NCI-H146 treated with DMSO at 0.1 percent for 48 hours (cell line): ENCODE measurements around the gene RIMS3.

Source experiments
- DNase-seq: peaks from one replicate; lab custom pipeline; 2025; ENCODE audit not compliant: unreplicated experiment; lab: John Stamatoyannopoulos, UW

Gene RIMS3

DNA sequence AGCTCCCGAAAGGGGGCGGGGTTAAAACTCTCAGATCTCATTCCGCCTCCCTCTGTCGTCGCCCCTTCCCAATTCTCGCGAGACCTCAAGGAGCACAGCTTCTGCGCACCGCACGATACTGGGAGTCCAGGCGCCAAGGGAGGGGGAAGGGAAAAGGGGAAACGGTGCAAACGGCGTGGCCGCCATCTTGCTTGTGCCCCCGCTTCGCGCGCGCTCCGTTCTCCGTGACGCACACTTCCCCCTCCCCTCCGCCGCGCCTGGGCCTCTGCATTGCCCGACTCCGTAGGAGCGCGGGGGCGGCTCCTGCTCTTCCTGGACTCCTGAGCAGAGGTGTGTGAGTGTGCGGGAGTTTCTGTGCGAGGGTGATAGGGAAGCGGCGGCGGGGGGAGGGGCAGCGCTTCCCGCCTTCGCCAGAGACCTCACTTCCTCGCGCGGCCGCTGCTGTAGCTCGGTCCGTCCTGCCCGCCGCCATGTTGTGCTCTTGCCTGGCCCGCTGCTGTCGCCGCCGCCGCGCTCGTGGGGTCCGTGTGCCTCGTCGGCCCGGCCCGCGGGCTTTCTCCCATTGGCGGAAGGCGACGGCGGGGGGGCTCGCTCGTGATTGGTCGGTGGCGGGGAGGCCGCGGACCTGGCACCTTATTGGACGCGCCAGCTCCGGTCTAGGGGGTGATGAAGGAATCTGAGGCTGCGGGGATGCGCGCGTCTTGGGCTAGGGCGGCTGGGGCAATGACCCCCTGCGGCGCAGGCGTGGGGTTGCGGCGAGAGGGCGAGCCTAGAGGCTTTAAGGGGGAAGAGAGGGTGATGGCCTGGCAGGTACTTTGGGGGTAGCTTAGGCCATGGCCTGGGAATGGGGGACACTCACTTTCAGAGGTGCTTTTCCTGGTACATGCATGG lies 26.3 kb upstream of the RIMS3 start, which contains the start of gene NFYC:
Gene NFYC (plus strand): TSS at position 167 of the 891 bp plus-strand sequence. CDS start 47,140 bp downstream, outside the sequence.
- peak; percentile 82 for DNase-seq

DNA sequence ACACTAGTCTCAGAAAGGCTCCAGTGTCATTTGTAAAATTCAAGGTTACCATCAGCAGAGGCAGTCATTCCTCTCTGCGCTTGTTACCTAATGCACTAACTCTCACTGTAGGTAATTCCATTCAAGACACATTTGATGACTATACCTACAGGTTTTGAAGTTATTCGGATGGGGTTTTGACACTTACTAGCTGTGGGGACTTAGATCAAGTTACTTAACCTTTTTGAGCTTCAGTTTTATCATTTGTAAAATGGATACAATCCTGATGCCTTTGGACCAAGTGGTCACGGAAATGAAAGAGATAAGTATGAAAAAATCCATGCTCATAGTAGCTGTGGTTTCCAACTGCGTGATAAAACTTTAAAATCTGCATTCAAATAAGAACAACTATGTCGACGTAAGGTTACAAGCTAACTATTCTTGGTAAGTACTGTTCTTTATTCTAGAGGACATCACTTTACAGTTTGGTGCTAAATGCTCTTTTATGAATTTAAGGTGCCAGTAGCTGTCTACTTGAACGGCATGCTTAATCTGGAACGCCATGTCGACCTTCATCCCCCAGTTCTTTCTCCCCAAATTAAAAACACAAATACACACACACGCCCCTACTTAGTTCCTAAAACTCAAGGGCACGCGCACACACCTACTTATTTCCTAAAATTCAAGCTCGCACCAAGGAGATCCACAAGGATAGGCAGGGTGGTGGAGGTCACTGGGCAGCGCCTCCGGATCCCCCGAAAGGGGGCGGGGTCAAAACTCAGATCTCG lies 25.5 kb upstream of the RIMS3 start:
- DNase-seq: no peak

DNA sequence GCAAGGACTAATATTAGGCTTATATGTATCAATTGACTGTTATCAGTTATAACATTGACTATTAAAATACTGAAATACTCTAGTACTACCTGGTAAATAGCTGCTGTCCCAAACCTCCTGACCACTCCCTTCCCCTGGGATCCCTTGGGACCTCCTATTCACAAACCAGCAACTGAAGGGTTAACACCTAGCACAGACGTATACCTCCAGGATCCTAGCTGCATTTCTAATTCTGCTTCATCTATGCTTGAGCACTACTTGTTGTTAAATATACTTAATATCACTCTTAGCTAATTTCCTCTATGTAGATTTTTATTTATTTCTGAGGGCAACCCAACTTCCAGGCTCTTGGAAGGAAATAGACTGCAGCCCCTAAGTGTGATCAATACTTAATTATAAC lies 24.3 kb upstream of the RIMS3 start:
- DNase-seq: no peak

DNA sequence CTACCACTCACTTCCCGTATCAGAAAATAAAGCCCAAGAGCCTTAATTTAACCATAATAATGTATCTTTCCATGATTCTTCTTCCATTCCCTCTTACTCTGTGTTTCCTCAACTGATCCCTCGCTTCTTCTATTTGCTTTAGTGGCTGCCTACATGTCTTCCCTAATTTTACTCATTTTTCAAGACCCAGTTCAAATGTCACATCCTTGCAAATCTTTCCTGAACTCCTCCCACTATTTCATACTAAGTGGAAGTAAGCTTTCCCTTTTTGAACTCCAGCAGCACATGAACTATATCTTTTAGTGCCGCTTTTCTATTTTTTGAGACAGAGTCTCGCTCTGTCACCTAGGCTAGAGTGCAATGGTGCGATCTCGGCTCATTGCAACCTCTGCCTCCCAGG lies 22.2 kb upstream of the RIMS3 start:
- DNase-seq: no peak

DNA sequence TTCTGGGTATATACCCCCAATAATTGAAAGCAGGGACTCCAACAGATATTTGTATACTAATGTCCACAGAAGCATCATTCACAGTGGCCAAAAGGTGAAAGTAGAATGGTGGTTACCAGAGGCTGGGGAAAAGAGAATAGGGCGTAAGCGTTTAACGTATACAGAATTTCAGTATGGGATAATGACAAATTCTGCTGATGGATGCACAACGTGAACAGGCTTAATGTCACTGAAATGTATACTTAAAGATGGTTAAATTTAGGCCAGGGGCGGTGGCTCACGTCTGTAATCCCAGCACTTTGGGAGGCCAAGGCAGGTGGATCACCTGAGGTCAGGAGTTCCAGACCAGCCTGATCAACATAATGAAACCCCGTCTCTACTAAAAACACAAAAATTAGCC lies 21.6 kb upstream of the RIMS3 start:
- DNase-seq: no peak

DNA sequence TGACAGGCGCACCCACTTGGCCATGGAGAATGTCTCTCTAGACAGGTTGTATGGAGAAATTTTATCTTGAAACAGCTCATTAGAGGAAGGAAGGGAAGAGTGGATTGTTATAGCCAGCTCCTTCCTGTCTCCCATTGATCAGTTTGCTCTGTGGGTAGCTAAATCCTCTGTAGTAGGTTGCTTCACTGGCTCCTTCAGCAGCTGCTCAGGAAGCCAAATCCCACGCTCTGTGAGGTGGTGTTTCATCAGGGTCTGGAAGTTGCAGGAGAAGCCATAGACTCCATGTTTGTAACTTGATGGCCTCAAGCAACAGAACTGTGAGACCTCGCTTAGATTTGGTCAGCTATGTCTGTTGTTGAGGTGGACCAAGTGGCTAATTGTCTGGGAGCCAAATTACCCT lies 19.2 kb upstream of the RIMS3 start:
- no peak for DNase-seq

DNA sequence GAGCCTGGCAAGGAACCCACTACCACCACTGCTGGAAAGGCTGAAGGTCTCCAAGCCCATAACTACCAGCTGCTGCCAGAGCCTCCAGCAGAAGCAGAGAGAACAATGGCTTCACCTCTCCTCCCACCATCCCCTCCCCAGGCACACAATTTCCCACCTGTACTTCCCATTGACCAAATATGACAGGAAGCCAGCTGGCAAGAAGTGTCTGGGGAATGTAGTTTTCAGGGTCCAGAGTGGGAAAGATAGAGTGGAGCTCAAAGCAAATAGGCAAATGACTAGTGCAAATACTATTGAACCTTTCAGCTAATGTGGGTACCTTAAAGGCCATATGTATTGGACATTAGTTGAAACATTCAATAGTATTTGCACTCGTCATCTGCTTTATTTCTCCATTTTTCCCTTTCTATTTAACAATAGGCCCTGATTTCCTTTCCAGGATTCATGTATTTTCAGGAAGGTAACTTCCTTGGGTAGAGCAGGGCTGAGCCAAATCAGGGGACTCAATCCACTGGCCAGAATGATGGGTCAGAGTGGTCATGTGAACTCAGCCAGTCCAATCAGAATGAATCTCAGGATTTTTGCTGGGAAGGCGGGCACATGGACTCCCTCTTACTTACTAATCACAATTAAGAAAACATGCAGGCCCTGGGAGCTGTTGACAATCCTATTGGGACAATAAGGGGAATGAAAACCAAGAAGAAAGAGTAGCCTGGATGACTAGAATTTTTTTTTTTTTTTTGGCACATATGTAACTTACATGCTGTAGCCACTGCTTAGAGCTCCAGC lies 13.9 kb upstream of the RIMS3 start:
- DNase-seq: no peak

DNA sequence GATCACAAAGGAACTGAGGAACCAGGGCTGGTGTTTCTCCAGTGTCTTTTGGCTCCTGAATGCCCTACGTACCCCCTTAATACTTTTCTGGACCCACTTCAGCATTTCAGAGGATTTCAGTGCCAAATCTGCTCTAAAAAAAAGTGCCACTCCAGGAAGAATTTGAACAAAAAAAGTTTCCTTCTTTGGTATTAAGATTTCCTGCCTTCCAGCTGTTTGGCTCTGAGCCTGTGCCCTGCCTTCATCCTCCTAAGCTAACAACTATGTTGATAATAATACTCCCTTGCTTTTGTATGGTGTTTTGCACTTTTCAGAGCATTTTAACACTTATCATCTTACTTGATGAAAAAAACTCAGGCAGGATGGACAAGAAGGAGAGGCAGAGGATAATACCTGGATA lies 11.0 kb upstream of the RIMS3 start:
- DNase-seq: no peak

DNA sequence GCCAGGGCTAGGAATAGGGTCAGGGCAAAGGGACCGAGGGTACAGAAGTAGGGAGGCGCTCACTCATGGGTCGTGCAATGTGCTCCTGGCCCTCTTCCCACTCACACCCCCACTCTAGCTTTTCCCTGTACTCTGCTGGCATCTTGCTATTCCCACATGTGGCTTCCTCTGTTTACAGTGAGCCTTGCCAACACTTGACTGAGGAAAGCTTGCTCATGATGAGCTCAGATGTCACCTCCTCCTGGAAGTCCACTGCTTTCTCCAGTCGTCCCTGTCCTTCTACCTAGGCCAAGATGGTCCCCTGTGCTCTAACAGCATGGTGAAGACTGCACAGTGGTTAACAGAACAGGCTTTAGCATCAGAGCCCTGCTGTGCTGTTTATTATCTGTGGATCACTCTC lies 8.0 kb upstream of the RIMS3 start:
- DNase-seq: no peak

DNA sequence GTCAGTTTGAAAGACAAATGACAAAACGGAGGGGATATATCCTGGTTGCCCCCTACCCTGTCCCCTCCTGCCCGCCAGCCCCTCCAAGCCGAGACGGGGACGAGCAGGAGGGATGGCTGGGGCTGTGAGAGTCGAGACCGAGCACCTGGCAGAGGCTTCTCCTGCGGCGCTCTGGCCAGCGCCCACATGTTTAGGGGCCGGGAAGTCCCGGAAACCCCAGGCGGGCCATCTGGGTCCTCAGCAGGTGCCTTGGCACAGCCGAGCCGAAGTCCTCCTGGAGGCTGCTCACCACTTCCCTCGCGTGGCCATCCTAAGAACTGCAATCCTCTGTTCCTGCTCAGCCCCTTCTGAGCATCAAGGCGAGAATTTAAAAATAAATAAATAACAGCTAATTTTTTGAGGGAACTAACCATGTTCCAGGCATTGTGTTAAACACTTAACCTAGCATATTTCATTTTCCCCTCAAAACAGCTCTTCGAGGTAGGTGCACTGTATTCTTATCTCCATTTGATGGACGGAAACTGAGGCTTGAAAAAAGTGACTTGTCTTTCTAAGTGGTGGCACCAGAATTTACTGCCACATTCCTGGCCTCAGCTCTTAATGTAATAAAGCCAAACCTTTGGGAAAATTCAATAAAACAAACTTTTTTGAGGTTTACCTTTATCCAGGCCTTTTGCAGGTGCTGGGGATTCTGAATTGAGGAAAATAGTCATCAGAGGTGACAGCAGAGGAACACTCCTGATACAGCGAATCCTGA lies 3.5 kb upstream of the RIMS3 start:
- DNase-seq: peak; percentile 14

DNA sequence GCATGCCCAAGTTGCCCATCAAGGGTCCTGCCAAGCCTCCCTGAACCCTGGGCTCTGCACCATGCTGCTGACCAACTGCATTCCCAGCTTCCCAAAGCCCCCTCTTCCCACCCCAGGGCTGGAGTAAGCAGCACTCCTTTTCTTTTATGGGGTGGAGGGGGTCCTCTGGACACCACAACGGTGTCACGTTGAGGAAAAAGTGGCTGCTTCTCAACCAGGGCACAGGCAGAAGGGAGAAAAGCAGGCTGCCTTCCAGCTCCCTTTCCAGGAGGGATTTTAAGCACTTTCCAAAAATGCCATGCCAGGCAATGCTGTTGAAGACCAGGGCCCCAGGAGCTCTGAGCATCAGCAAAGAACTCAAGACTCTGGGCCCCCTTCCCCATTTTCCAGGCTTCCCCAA lies 691 bp downstream of the RIMS3 start:
- no peak for DNase-seq

DNA sequence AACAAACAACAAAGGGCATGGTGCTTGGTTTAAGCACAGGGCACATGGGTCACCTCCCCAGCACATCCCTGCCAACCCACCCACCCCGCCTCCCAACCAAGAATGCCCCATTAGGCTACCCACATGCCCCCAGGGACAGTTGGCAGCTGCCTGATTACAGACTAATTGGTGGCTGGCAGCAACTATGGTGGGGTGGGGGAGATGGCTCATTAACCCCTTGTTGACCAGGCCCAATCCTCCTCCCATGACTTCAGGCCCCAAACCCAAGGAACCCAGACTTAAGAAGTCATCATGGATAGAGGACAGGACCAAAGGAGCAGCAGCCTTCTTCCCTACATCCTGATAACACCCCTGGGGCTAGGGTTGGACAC lies 1.3 kb downstream of the RIMS3 start:
- no peak for DNase-seq

DNA sequence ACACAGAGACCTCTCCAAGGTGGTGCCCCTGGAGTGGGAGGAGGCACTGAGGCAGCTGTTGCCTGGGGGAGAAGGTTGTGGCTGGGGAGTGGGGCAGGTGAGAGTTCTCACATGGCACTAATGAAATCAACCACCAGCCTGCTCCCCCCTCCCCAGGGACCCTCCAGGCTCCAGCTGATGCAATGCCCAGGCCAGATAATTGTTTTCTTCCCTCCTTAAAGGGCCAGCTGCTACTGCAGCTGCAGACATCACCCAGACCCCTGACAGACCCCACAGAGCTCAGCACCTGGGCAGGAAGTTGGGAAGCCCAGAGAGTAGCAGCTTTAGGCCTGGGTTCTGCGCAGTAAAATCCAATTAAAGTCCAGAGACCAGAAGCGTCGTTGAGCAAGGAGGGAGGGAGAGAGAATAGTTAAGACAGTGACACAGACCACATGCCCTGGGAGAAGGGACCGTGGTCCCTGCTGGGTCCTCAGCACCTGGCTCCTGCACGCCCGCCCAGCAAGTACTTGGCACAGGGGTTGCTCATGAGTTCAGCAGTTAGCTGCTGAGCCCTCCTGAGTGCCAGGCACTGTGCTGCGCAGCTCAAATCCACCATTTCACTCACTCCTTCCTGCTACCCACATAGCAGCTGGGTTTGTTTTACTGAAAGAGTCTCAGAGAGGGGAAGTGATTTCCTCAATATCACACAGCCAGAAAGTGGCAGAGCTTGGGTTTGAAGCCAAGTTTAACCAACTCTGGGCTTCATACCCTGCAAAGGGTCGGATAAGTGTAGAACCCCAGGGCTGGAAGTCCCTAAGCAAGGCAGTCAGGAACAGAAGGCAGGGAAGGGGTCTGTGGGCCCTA lies 1.9 kb downstream of the RIMS3 start:
- DNase-seq: no peak

DNA sequence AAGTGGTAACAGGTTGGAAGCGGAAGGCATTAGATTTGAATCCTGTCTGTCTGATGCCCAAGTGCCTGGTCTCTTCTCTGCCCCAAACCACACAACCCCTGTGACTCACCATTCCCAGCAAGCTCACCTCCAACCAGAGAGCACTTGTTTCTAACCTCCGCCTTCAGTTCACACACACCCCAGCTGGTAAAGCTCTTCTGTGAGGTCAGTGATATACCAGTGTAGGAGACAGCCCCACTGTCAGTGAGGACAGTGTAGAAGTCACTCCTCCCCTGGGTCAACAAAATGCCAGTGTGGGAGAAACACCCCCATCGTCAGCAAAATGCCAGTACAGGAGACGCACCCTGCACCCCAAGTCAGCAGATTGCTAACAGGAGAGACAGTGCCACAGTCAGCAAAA lies 2.6 kb downstream of the RIMS3 start:
- DNase-seq: no peak

DNA sequence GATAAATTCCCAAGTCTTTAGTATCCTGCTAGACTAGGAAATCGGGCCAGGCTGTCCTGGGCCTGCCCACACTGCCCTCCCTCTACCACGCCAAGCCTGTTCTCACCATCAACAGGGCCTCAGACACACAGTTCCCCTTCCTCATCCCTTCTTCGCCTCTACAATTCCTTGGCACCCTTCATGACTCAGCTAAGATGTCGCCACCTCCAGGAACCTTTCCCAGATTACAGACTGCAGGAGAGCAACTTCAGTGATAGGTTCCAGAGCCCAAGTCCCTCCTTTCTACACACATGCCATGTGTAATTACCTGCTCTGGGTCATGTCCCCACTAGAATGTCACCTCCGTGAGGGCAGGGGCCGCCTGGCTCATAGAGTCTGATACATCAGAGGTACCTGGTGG lies 3.3 kb downstream of the RIMS3 start:
- no peak for DNase-seq

DNA sequence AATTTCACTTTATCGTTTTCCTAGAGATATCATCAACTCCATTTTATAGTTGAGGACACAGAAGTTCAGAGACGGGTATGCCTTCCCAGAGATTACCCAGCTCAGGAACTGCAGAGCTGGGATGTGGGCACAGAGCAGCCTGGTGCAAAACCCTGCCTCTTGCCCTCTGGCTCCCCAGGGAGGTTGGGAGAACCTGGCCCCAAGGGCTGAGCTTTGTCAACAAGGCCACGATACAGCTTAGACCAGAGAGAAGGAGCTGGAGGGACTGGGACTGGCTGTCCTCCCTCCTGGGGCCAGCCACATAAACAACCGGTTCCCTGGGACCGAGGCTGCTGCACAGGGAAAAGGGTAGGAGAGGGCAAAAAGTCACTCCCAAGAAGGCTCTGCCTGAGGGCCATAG lies 3.8 kb downstream of the RIMS3 start:
- DNase-seq: no peak

DNA sequence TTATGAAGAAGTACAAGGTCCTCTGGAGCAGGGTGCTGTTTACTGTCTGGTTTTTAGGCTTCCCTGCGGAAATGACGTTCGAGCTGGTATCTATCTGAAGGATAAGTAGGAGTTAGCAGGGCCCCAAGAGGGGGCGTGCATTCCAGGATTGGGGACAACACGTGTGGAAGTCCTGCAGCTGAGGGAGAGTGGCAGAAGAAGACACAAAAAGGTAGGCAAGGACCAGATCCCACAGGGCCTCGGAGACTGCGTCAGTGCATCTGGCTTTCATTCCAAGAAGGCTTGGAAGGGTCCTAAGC lies 5.9 kb downstream of the RIMS3 start:
- no peak for DNase-seq

DNA sequence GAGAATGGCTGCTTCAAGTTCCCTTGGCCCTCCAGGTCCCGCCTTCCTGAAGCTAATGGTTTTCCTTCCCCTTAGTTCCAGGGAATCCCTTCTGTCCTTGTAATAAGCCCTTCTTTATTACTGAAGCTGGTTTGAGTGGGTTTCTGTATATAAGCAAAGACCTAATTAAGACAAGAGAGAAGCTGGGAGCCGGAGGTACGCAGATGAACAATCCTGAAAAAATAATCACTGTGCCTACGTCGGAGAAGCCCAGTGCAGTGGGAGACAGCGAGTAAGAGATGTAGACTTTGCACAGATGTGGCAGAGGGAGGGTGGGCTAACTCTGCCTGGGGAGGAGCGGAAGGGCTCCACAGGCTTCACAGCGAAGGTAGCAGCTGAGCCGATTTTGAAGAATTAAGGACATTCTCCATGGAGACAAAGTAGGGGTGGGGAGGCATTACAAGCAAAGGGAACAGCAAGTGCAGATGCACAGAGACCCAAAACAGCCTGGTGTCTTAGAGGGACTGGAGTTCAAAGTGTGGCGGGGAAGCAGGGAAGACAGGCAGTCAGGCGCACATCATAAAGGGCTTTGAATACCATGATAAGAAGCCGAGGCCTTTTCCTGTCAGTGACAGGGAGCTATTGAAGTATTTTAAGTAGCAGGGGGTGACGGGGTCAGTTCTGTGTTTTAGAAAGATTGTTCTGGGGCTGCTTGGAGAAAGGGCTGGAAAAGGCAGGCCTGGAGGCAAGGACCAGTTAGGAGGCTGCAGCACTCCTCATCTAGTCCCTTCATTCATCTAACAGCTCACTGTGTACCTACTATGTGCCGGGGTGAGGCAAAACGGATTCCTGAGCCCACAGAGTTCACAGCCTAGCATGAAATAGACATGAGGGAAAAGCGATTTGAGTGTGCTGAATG lies 6.5 kb downstream of the RIMS3 start:
- no peak for DNase-seq

DNA sequence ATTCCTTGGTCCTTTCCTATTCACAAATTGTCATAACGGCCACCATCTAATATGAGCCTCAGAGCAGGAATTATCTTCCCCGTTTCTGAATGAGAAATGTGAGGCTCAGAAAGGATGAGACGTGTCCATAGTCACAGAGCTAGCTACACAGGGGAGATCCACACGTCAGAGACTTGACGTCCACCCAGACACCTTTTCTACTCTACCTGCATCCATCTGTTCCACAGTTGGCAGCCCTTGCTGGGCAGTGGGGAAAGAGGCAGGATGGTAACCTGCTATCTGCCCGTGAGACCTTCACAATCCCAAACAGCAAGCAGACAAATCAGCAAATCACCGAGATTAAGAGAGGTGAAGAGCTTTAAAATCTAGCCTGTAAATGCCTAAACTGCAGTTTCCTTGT lies 8.4 kb downstream of the RIMS3 start:
- DNase-seq: no peak
